ENCODE results near the gene TMPRSS6. TPM values are rescaled to one million over a fixed set of nuclear protein-coding genes. Genes with fewer than 3 reads are reported as not detected.

Gene TMPRSS6
- polyA plus RNA-seq, 1 donor: 0.10 TPM

GRCh38 chr22:37117092-37117491 is 7.6 kb upstream of the TMPRSS6 start:
- no peak for DNase-seq (ENCODE audit: low read depth)

- DNase-seq (ENCODE audit: low read depth): no peak
These were observed 5.5 kb upstream of the TMPRSS6 start for GRCh38 chr22:37115032-37115431.

- no peak for DNase-seq (ENCODE audit: low read depth)
These were observed 4.2 kb upstream of the TMPRSS6 start for GRCh38 chr22:37113757-37114156.

GRCh38 chr22:37112084-37112728 is 2.7 kb upstream of the TMPRSS6 start:
- no peak for DNase-seq (ENCODE audit: low read depth)

- DNase-seq (ENCODE audit: low read depth): no peak
These were observed 1.7 kb upstream of the TMPRSS6 start for GRCh38 chr22:37111156-37111717.

- no peak for DNase-seq (ENCODE audit: low read depth)
These were observed 1.5 kb downstream of the TMPRSS6 start for GRCh38 chr22:37107816-37108621.

GRCh38 chr22:37105990-37106389 is 3.5 kb downstream of the TMPRSS6 start:
- DNase-seq (ENCODE audit: low read depth): no peak

GRCh38 chr22:37105154-37105553 is 4.4 kb downstream of the TMPRSS6 start:
- DNase-seq (ENCODE audit: low read depth): no peak

GRCh38 chr22:37103656-37104452 is 5.7 kb downstream of the TMPRSS6 start:
- DNase-seq (ENCODE audit: low read depth): no peak

- no peak for DNase-seq (ENCODE audit: low read depth)
These were observed 6.4 kb downstream of the TMPRSS6 start for GRCh38 chr22:37103151-37103550.

GRCh38 chr22:37101311-37102066 is 8.0 kb downstream of the TMPRSS6 start:
- no peak for DNase-seq (ENCODE audit: low read depth)

- no peak for DNase-seq (ENCODE audit: low read depth)
These were observed 8.9 kb downstream of the TMPRSS6 start for GRCh38 chr22:37100589-37101127.

GRCh38 chr22:37098976-37099591 is 10.4 kb downstream of the TMPRSS6 start:
- no peak for DNase-seq (ENCODE audit: low read depth)

GRCh38 chr22:37097346-37097745 is 12.2 kb downstream of the TMPRSS6 start:
- DNase-seq (ENCODE audit: low read depth): no peak

- no peak for DNase-seq (ENCODE audit: low read depth)
These were observed 14.4 kb downstream of the TMPRSS6 start for GRCh38 chr22:37095113-37095512.

GRCh38 chr22:37094239-37094638 is 15.3 kb downstream of the TMPRSS6 start:
- no peak for DNase-seq (ENCODE audit: low read depth)

- no peak for DNase-seq (ENCODE audit: low read depth)
These were observed 16.5 kb downstream of the TMPRSS6 start for GRCh38 chr22:37092997-37093396.

GRCh38 chr22:37091994-37092393 is 17.5 kb downstream of the TMPRSS6 start:
- no peak for DNase-seq (ENCODE audit: low read depth)

GRCh38 chr22:37090920-37091695 is 18.4 kb downstream of the TMPRSS6 start:
- no peak for DNase-seq (ENCODE audit: low read depth)

GRCh38 chr22:37089434-37089833 is 20.1 kb downstream of the TMPRSS6 start:
- DNase-seq (ENCODE audit: low read depth): no peak
